GM21423 (cell line): ENCODE data around the gene FBXO42.

Source experiments
- ATAC-seq: cut with Tn5 transposase; IDR thresholded peaks from one replicate; pipeline ENCODE4 v1.9.1; 2021; ENCODE audit warnings: mild to moderate bottlenecking, moderate library complexity; ENCODE audit not compliant: unreplicated experiment

The FBXO42 gene

GRCh38 chr1:16326833-16327404 lies 25.4 kb downstream of the FBXO42 start:
- no peak for ATAC-seq

- ATAC-seq = no peak
Observed at GRCh38 chr1:16324456-16324890, 27.8 kb downstream of the FBXO42 start.

GRCh38 chr1:16321176-16321867 lies 31.0 kb downstream of the FBXO42 start:
- no peak for ATAC-seq

- ATAC-seq = no peak
Observed at GRCh38 chr1:16318555-16318954, 33.7 kb downstream of the FBXO42 start.

- no peak for ATAC-seq
Observed at GRCh38 chr1:16315437-16315836, 36.8 kb downstream of the FBXO42 start.

GRCh38 chr1:16307222-16307621 lies 45.1 kb downstream of the FBXO42 start:
- no peak for ATAC-seq

GRCh38 chr1:16302709-16303627 lies 49.3 kb downstream of the FBXO42 start:
- ATAC-seq = no peak

- no peak for ATAC-seq
Observed at GRCh38 chr1:16300436-16300835, 51.8 kb downstream of the FBXO42 start.

GRCh38 chr1:16298653-16299052 lies 53.6 kb downstream of the FBXO42 start:
- ATAC-seq = no peak

GRCh38 chr1:16296643-16297042 lies 55.6 kb downstream of the FBXO42 start:
- ATAC-seq = no peak

GRCh38 chr1:16294219-16295212 lies 57.8 kb downstream of the FBXO42 start:
- no peak for ATAC-seq

GRCh38 chr1:16293538-16293937 lies 58.7 kb downstream of the FBXO42 start:
- no peak for ATAC-seq

GRCh38 chr1:16292739-16293138 lies 59.5 kb downstream of the FBXO42 start:
- no peak for ATAC-seq

GRCh38 chr1:16289959-16290358 lies 62.3 kb downstream of the FBXO42 start:
- ATAC-seq = no peak

- no peak for ATAC-seq
Observed at GRCh38 chr1:16286122-16286521, 66.2 kb downstream of the FBXO42 start.

GRCh38 chr1:16281765-16282164 lies 70.5 kb downstream of the FBXO42 start:
- ATAC-seq = no peak

GRCh38 chr1:16279186-16279585 lies 73.1 kb downstream of the FBXO42 start:
- ATAC-seq = no peak

GRCh38 chr1:16276302-16277030 lies 75.8 kb downstream of the FBXO42 start:
- ATAC-seq = no peak

GRCh38 chr1:16275591-16275990 lies 76.7 kb downstream of the FBXO42 start:
- no peak for ATAC-seq

- no peak for ATAC-seq
Observed at GRCh38 chr1:16267690-16268180, 84.5 kb downstream of the FBXO42 start.
